OCI-M2 (cell line): ENCODE measurements around the gene RASGRP4.
"Not testable (repeated sequence)": the region's sequence is repeated elsewhere in the genome, so short reads cannot be mapped to it uniquely, and the experiment has no call there.

Experiments
- DNase-seq: peaks from one replicate; lab custom pipeline; 2025; ENCODE audit not compliant: unreplicated experiment; lab: John Stamatoyannopoulos, UW

Gene RASGRP4

DNA sequence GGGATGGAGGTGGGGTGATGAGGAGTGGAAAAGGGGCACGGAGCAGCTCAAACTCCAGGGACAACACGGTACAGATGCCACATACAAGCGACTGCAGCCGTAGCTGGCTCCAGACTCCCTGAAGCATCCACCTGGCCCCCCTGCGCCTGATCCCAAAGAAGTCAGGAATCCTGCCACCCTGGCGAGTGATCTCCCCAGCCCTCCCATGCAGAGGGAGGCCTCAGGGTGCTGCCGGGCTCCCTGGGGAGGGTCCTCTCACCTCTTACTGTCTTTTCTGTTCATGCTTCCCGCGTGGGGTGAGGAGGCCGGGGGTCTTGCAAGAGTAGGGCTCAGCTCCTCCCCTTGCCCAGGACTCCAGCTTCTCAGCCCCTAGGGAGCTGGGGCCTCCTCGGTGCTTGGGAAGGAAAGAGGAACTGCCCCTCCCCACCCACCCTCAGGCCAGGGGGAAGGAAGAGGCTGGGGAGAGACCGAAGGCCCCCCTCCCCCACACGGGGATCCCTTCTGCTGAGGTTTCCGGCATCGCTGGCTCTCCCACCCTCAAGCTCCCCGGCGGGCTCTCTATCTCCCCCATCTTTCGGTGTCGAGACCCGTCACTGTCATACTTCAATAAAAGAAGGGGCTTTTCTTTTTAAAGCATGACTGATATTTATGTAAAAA lies at the start of gene RASGRP4:
RASGRP4 (minus strand) TSS at position 410 of the 657 bp plus-strand sequence; CDS start at position 282, 128 bp downstream.
- peak; percentile 91 for DNase-seq

GRCh38 chr19:38475176-38475575 lies 49.2 kb upstream of the RASGRP4 start:
- no peak for DNase-seq

- DNase-seq: no peak
Measured at GRCh38 chr19:38473201-38473600, 47.2 kb upstream of the RASGRP4 start.

DNA sequence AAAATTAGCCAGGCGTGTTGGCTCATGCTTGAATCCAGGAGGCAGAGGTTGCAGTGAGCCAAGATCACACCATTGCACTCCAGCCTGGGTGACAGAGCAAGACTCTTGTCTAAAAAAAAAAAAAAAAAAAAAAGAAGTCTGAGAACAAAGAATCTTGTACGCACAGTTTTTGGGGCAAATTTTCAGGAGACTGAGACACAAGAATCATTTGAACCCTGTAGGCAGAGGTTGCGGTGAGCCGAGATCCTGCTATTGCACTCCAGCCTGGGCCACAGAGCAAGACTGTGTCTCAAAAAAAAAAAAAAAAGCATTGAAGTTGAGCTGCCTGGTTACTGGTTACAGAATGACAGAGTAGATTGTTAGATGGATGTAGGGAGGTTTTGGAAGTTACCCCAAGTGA lies 46.7 kb upstream of the RASGRP4 start:
- not testable (repeated sequence) for DNase-seq

GRCh38 chr19:38470788-38471480 lies 44.9 kb upstream of the RASGRP4 start:
- no peak for DNase-seq

- no peak for DNase-seq
Measured at GRCh38 chr19:38469151-38469550, 43.1 kb upstream of the RASGRP4 start.

DNA sequence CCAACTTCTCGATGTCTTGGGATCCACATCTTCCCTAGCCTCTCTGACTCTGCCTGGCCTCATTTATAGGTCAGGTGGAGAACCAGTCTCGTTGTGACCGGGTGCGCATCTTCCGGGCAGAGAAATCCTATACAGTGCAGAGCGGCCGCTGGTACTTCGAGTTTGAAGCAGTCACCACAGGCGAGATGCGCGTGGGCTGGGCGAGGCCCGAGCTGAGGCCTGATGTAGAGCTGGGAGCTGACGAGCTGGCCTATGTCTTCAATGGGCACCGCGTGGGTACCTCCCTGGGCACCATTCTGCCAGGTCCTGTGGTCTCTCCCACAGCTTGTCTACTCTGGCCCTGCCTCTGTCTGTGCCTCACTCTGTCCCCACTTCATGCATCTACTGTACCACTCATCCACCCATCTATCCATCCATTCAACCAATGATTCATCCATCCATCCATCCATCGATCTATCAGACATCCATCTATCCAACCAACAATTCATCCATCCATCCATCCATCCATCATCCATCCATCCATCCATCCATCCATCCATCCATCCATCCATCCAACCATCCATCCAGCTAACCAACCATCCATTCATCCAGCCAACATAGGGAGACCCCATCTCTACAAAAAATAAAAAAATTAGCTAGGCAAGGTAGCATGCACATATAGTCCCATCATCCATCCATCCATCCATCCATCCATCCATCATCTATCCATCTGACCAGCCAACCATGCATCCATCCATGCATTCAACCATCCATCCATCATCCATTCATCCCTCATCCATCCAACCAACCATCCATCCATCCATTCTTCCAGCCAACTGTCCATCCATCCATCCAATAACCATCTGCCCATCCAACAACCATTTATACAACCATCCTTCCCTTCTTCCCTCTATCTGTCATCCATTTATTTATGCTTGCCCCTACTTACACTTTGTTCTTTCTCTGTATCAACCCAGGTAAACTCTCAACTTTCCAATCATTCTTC lies 41.8 kb upstream of the RASGRP4 start:
- no peak for DNase-seq

DNA sequence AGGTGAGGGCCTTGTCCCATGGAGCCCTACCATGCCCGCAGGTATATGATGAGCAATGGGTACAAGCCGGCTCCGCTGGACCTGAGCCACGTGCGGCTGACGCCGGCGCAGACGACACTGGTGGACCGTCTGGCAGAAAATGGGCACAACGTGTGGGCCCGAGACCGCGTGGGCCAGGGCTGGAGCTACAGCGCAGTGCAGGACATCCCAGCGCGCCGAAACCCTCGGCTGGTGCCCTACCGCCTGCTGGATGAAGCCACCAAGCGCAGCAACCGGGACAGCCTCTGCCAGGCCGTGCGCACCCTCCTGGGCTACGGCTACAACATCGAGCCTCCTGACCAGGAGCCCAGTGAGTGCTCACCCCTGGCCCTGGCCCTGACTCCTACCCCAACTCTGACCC lies 40.0 kb upstream of the RASGRP4 start:
- no peak for DNase-seq

GRCh38 chr19:38464421-38465082 lies 38.5 kb upstream of the RASGRP4 start:
- DNase-seq: no peak

GRCh38 chr19:38463365-38463764 lies 37.3 kb upstream of the RASGRP4 start:
- DNase-seq: no peak

DNA sequence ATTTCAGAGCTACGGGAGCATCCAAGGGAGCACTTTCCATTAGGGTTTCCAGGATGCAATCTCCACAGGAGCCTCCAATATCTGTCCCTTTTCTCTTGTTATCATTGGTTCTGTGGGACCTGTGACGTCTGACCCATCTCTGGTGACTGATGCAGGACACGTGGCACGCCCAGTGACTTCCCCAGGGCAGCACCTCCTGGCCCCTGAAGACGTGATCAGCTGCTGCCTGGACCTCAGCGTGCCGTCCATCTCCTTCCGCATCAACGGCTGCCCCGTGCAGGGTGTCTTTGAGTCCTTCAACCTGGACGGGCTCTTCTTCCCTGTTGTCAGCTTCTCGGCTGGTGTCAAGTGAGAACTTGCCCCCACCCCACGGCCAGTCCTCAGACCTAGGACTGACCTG lies 33.0 kb upstream of the RASGRP4 start:
- no peak for DNase-seq

DNA sequence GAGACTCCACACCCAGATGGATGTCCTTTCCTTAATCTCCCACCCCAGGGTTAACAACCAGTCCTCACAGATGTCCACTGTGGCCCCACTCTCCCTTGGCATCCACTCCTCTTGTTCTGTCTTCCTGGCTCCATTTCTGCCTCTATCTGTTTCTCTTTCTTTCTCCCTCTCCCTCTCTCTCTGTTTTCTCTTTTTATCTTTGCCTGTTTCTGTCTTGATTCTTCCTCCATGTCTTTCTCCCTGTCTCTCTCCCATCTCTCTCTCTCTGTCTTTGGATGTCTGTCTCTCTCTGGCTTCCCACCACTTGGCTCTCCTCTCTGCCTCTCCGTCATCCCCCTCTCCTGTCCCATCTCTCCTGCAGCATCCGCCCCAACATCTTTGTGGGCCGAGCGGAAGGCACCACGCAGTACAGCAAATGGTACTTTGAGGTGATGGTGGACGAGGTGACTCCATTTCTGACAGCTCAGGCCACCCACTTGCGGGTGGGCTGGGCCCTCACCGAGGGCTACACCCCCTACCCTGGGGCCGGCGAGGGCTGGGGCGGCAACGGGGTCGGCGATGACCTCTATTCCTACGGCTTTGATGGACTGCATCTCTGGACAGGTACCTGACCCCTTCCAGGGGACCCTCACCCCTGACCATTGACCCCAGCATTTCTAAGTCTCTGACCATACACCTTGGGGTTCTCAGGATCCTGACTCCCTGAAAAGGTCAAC lies 31.8 kb upstream of the RASGRP4 start:
- DNase-seq: no peak

DNA sequence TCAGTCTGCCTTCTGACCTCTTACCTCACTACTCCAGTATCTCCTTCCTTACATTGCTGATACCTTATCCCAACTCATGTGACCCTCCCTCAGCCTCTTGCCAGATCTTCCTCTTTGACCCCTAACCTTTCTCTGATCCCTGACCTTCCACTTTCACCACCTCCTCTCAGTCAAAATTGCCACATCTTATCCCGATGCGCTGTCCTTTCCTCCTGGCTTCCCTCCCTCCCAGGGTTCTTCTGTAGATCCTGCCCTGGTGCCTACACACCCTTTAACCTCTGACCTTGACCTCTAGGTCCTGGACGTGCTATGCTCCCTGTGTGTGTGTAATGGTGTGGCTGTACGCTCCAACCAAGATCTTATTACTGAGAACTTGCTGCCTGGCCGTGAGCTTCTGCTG lies 31.2 kb upstream of the RASGRP4 start:
- no peak for DNase-seq

DNA sequence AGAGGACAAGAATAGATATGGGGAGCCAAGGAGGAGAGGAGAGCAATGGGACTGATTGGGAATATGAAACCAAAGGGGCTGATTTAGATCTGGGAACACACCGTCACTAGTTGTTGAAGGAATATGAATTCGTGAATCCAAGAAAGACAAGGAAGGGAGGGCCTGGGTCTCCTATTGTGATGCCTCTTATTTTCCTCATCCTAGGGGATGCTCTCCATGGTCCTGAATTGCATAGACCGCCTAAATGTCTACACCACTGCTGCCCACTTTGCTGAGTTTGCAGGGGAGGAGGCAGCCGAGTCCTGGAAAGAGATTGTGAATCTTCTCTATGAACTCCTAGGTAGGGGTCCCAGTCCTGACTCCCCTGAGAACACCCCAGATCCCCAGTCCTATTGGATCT lies 29.0 kb upstream of the RASGRP4 start:
- DNase-seq: peak; percentile 33

- no peak for DNase-seq
Measured at GRCh38 chr19:38453596-38453995, 27.6 kb upstream of the RASGRP4 start.

GRCh38 chr19:38452430-38453366 lies 26.7 kb upstream of the RASGRP4 start:
- DNase-seq: no peak

- DNase-seq: no peak
Measured at GRCh38 chr19:38451629-38452028, 25.6 kb upstream of the RASGRP4 start.

- DNase-seq: no peak
Measured at GRCh38 chr19:38451036-38451435, 25.0 kb upstream of the RASGRP4 start.

DNA sequence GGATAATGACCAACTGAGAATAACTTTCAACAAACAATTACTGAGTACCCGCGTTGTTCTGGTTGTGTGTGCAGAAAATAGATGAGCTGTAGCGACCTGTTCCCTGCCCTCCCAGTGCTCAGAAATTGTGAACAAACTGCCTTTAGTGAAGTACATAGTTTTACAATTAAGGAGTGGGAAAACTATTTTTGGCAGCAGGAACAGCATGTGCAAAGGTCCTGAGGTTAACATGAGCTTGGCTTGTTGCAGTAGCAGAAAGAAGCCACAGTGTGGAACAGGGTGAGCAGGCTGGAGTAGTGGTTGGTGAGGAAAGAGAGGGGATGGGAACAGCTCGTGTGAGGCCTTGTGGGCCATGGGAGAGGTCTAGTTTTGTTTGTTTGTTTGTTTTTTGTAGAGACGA lies 23.5 kb upstream of the RASGRP4 start:
- DNase-seq: no peak
